ENCODE data around the gene TRIM46.
"Not testable (repeated sequence)": the region's sequence is repeated elsewhere in the genome, so short reads cannot be mapped to it uniquely, and the experiment has no call there.

Gene TRIM46

GRCh38 chr1:155228096-155228427, 54.4 kb downstream of the TRIM46 start:
- no peak for TF ChIP-seq CTCF (IDR thresholded peaks at IDR 0.05; ENCODE audit: control extremely low read depth, extremely low read depth, low read depth, missing control alignments)
- ChIA-PET CTCF (interaction anchor here (0.6 to 6.9 kb wide), 5 partner anchors 13 to 55 kb away, joined by 3 to 88 read pairs (median 9); partner anchors contain the start of genes KRTCAP2, MTX1 and THBS3), POLR2A (no interaction called here)
- DNase-seq (ENCODE audit: extremely low spot score) = no peak

GRCh38 chr1:155231302-155231701, 57.7 kb downstream of the TRIM46 start:
- CTCF ChIA-PET = interaction anchor here (2.3 kb wide), 1 partner anchor 20 kb away, joined by 7 read pairs; no protein-coding TSS in a partner anchor
- POLR2A ChIA-PET; DNase-seq (ENCODE audit: extremely low spot score): not testable (repeated sequence)

- POLR2A ChIA-PET = interaction anchor here (0.6 kb wide), 1 partner anchor 505 kb away, joined by 3 read pairs; no protein-coding TSS in a partner anchor
- CTCF ChIA-PET = interaction anchor here (1.0 to 2.3 kb wide), 2 partner anchors 10 to 19 kb away, joined by 3 to 7 read pairs; no protein-coding TSS in a partner anchor
- not testable (repeated sequence) for DNase-seq (ENCODE audit: extremely low spot score)
Measured at GRCh38 chr1:155232001-155232978, 58.6 kb downstream of the TRIM46 start.

GRCh38 chr1:155233502-155233901, 59.9 kb downstream of the TRIM46 start:
- DNase-seq (ENCODE audit: extremely low spot score); POLR2A ChIA-PET: not testable (repeated sequence)
- CTCF ChIA-PET = interaction anchor here (2.3 kb wide), 1 partner anchor 18 kb away, joined by 7 read pairs; no protein-coding TSS in a partner anchor

Data from GM10248 (cell line).